Stimulated activated CD8-positive, alpha-beta memory T cell treated with anti-CD3 and anti-CD28 coated beads, Interleukin-4, amount 100 ng/mL, for 4 hours (primary cell): ENCODE data around the gene MRC1.

Experiments
- DNase-seq, 2 donors: peaks; one replicate each; pipeline ENCODE4 v3.0.0-alpha.2; 2020; ENCODE audit warnings: low read depth in 2 of 2, low spot score in 1 of 2

Gene MRC1

DNA sequence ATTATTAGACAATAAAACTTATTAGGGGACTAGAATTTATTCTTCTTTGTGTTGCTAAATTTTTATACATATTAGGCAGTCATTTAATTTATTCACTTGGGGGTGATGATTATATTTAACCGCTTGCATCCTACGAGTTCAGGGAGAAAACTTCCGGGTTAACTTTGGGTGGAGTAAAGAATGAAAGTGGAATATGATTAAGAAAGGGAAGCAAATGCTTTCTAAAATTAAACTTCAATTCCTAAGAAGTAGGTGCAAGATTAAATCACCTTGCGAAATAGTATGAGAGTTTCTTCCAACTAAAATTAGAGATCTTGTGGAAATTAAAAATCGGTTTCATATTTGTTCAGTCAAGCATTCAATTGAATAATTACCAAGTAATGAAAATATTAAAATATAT, 33.5 kb downstream of the MRC1 start:
- no peak for DNase-seq

DNA sequence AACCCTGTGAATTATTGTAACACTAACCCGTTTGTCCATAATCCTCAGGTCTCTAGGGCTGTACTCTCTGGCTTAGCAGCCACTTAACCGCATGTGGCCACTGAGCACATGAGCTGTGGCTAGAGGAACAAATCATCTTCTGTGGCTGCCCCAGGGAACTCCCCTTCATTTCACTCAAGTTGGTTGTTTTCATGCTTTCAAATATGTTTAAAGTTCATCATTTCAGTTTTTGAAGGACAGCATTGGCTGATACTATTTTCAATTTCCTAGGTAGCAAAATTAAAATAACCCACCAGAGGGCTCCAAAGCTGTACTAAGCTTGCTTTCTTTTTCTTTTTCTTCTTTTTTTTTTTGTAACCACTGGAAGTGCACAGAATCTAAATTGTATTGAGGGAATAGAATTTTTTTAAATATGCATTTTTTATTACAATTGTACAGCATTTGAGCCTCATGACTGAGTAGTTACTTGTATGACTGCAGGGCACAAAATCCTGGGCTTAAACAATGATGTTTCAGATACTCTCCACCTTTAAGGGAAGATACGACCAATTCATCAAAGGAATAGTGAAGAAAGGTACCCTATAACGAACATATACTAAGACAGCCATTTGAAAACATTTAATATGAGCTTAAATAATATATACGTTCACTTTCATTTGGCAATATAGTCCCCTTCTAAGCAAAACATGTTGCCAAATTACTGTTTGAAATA, 38.6 kb downstream of the MRC1 start:
- DNase-seq, result no peak

DNA sequence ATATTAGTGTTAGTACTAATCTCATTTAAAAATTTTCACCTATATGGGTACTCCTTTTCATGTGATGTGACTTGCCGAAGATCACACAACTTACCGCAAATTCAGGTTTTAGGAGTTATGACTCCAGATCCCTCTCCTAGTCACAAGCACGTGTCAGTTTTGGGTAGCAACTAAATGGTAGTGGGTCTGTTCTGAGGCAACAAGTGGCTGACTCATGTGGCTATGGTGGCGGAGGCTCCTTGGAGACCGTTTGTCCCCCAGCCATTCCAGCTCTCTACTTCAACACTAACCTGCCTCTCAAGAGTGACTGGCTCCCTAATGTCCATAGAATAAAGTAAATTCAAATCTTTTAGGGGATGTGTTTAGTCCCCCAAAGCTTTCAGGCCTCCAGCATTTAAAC, 39.5 kb downstream of the MRC1 start:
- no peak for DNase-seq

DNA sequence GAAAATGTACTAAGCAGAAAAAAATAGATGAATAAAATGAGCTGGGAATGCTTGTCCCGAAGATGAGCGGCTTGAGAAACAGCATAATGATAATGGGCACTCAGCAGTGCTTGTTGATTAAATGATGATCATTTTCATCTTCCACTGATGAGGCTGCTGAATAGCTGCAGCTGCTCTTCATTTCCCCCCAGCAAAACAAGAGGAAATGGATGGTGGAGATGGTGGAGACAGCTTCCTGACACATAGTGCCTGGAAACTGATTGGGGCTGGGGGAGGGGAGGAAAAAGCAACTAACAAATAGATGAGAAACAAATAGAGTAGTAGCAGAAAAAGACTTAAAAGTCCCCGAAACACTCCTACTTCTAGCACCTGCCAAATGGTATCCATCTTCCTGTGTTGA, 41.4 kb downstream of the MRC1 start:
- no peak for DNase-seq

DNA sequence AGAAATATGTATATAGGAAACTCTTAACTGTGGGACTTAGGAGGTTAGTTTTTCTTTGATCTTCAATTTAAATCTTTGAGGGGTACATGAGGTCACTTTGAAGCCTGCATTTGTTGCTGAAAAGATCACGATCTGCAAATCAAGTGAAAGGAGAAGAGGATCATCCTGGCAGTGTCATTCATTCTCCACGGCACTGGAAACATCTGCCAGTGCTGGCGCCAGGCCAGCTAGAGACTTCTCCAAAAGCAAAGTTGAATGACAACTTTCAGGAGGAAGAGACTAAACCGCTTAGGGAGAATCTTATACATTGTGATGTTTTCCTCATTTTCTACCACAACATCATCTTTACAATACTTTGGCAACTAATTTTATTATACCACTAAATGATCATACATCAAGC, 42.5 kb downstream of the MRC1 start:
- DNase-seq, result no peak

DNA sequence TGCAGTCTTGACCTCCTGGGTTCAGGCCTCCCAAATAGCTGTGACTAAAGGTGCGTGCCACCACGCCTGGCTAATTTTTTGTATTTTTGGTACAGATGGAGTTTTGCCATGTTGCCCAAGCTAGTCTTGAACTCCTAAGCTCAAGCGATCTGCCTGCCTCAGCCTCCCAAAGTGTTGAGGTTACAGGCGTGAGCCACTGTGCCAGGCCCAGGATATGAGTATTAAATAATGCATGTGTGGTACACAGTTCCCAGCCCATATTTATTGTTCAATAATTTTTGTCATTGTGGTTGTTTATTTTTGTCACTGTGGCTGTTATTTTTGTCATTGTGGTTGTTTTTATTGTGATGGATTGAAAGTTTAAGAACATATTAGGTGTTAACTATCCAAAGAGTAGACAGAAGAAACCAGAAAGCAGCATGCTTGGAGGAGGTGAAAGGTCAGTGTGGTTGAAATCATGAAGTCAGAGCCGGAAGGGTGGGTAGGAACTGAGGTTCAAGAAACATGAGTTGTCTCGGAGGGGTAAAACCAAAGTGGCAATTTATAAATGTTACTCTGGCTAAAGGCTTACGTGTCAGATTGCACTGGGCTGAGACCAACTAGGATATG, 45.0 kb downstream of the MRC1 start:
- no peak for DNase-seq

DNA sequence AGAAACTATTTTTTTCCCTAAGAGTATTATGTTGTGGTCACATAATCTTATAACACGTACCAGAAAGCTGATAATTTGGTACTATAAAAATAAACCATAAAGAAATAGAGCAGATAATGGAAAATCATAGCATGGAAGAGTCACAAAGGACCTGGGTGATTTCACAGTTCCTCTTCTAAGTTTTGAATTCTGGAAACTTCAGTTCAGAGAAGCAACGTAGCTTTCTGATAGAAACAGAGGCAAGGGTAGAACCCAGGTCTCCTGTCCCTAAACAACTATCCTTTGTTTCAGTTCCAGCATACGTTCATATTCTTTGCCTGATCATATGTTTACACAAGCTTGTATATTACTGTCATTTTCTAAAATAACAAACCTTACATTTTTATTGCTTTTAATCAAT, 47.9 kb downstream of the MRC1 start:
- no peak for DNase-seq

DNA sequence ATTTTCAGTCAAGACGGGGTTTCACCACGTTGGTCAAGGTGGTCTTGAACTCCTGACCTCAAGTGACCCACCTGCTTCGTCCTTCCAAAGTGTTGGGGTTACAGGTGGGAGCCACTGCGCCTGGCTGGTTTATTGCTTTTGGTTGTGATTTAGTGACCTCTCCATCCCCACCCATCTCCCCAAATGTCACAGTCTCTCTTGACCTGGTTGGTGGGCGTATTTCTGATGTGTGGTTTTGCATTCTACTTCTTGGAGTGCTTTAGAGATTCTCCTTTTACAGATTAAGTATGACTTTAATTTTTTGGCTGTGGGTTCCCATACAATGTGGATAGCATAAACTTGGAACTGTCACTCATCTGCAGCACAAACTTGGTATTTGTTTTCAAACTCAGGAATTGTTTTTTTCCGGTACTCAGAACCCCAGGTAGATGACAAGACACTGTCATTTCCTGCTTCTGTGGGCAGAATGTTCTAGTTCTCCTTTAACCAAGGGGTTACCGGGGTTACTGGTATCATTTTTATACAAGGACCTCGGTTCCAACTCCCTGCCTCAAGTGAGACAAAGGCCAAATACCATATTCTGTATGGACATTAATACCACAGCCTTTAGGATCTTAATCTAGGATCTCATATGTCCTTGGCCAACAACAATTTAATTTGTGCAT, 50.5 kb downstream of the MRC1 start:
- no peak for DNase-seq

DNA sequence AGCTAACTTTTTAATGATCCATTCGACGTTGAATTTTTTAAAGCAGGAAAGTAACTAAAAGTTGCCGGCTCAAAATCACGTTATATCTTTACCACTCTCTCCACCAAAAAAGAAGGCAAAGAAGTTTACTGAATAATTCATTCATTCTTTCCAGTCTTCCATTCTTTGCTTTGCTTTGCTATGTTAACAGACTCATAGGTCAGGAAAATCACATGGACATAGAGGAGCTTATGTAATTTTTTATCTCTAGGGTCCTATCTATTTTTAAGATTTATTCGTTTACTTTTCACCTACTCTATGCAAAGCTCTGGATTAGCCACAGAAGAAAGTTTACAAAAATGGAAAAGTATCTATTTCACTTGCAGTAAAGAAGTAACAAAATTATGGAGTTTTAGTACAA, 52.6 kb downstream of the MRC1 start:
- no peak for DNase-seq

DNA sequence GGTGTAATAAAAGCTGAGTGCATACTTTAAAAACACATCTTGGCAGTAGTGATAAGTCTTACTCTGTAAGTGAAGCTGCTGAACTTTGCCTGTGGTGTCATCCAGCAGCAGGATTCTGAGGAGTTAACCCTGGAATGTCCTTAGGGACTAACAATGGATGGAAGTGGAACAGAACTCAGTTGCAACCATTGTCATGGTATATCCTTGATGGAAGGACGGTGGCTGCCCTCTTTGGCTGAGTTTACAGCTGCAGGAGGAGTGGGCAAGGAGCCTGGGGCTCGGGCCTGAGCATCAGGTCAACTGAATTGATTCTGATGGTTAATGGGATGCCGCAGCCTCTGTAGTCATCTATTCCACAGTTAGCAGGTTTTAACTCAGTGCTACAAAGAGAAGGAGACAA, 56.2 kb downstream of the MRC1 start:
- DNase-seq, result no peak

DNA sequence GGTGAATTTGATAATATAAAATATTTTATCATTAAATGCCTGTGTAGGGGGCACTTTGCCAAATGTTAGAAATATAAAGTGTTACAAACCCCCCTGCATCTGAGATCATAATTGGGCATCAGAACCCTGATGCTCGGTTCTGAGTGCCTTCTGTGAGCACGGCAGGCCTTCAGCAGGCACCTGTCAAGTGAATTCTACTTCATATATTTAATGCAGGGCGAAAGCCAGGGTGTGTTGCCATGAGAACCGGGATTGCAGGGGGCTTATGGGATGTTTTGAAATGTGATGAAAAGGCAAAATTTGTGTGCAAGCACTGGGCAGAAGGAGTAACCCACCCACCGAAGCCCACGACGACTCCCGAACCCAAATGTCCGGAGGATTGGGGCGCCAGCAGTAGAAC, 57.2 kb downstream of the MRC1 start:
- DNase-seq, result no peak

DNA sequence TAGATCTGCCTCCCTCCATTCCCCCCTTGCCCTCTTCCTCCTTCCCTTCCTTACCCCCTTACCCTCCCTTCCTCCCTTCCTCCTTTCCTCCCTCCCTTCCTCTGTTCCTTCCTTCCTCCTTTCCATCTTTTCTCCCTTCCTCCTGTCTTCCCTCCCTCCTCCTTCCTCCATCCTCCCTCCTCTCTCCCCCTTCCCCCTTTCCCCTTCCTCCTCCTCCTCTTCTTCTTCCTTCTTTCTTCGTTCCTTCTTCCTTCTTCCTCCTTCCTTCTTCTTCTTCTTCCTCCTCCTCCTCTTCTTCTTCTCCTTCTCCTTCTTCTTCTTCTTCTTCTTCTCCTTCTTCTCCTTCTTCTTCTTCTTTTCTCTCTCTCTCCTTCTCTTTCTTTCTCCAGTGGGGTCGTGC, 57.9 kb downstream of the MRC1 start:
- DNase-seq, result no peak

DNA sequence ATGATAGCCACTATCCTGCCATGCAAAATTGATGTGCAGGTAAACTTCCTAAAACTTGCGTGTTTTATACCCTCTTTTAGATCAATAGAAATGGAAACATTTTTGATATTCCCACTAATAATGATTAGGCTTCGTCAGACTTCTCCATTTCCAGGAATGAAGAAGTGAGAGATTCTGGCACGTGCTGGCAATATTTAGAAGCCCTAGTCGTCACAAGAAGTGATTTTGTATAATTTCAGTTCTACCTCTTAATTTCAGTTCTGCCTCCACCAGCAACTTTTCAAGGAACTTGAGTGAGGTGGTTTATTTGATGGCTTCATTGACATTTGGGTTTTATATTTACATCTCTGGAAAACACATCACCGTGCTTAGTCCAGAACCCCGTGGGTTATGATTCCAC, 61.9 kb downstream of the MRC1 start:
- DNase-seq, result no peak

DNA sequence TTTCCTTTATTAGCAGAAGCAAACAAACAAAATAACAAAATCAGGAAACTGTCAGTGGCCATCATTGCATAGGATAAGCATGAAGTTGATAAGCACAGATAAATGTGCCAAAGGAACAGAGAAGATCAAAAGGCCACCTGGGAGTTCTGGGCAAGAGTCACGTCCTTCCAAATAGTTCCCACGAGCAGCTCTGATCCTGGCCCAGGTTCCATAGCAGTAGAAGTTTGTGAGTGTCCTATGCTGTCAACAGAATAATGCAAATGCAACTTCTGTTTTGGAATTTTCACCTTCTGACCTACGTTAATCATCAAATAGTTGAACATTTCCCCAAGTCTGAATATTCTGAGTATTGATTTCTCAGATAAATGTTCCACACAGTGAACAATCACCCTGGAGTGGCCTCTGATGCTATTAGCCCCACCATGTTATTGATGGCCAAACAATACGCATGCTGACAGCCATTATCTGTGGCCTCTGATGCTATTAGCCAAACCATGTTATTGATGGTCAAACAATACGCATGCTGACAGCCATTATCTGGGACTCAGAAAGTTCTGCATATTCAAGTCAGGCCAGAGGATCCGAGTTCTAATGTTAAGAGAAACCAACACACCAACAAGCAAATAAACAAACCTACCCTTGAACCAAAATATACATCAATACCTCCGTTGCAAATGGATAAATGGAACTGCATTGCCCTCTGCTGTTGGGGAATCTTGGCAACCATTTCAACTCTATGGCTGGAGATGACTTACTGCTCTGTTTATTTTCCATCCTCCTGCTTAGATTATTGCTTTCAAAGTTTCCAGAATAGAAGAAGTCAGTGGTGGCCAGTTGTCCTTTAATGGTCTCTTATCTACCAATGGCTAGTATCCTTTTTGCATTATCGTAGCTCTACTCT, 63.3 kb downstream of the MRC1 start:
- no peak for DNase-seq

DNA sequence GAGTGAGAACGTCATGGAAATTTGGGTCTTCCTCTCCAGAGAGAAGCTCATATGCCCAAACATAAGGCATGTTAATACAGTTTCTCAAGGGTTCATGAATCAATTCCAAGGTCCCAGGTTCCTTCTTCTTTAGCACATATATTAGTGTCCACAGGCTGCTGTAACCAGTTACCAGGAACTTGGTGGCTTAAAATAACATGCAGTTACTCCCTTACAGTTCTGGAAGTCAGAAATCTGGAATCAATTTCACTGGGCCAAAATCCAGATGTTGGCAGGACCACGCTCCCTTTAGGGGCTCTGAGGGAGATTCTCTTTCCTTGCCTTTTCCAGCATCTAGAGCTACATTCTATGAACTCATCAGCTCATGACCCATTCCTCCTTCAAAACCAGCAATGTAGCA, 64.8 kb downstream of the MRC1 start:
- no peak for DNase-seq

DNA sequence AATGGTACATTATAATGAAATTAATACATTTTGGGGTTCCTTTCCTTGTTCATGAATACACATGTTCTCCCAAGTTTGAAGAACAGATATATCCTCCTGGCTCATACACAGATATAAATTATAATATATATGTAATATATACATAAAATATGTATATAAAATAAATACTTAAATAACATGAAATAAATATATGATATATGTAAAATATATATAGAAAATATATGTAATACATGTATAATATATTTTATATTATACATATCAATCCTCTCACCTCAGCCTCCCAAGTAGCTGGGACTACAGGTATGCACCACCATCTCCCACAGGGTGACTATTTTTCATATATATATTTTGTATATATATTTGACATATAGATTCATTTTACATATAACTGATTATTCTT, 68.0 kb downstream of the MRC1 start:
- no peak for DNase-seq

DNA sequence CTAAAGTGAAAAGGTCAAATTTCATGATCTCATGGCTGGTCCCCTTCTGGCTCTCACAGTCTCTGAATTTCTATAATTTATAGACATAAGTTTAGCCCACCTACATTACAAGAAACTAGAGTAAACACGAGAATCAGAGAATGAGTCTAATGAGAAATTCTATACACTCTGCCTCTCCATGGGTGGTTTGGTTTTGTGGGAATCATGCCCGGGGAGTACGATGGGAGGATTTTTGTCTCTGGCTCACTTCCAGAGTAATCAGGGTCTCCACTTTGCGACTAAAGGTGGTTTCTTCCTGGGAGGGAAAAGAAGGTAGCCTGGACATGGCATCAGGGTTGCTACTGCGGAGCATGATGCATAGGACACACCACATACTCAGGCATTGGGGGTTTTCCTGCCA, 69.7 kb downstream of the MRC1 start:
- no peak for DNase-seq

DNA sequence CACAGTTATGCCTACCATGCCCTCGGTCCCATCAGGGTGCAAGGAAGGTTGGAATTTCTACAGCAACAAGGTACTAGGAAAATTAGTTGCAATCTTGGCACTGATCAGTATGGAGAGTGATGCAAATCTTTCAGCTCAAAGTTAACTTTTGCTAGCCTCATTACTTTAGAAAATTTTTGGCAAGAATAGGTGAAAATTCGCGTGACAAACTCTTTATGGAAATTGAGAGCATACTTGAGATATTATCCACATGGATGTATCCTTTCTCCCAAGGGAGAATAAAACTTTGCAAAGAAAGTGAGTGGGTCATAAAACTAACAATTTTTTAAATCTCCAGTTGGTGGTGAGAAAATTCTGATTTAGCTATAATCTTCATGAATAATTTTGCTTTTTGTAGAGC, 71.5 kb downstream of the MRC1 start:
- no peak for DNase-seq

DNA sequence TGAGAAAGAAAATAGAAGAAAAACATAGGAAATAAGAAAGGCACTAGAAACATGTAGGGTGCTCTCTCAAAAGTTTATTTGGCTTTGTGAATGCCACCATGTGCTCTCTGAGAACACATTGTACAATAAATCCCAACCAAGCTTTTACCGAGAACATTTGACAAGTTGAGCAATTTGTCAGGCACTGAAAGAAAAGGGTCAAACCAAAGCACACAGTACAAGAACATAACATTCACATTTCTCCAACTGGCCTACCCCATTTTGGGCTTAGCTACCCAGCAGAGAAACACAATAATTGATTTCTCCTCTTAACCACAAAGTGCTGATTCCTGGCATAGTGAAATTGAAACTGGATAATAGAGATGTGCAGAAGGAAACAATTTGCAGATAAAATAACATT, 73.4 kb downstream of the MRC1 start:
- DNase-seq, result no peak

DNA sequence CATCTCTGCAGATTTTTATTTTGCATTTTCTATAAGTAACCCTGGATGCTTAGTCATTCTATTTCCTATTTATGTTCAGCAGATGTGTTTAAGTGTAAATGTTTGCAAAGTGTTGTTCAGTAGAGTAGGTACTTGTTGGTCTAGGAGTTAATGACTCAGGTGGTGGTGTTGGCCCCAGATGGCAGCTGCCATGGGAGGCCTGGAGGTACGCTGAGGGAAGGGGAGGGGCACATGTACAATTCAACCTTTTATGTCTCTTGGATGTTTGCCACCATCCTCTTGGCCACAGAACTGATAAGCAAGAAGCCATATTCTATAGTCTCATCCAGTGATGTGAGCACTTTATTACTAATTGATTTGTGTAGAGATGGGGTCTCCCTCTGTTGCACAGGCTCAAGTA, 74.5 kb downstream of the MRC1 start:
- no peak for DNase-seq

DNA sequence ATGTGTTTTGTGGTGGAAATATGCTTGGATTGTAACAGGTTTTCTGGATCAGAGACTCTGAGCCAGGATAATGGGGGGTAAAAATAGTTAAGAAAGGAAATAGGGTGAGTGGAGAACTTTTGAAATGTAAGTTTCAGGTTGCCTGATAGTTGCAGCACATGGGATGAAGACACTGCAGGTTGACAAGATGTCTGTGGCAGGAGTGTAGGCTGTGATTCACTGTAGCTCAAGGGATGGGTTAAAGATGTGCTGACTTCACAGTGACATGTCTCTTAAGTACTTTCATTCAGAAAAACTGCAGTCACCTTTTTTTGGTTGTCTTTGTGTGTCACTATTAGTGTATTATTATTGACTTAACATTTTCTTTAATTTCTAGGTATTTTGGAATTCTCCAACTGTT, 79.0 kb downstream of the MRC1 start:
- DNase-seq, result no peak

DNA sequence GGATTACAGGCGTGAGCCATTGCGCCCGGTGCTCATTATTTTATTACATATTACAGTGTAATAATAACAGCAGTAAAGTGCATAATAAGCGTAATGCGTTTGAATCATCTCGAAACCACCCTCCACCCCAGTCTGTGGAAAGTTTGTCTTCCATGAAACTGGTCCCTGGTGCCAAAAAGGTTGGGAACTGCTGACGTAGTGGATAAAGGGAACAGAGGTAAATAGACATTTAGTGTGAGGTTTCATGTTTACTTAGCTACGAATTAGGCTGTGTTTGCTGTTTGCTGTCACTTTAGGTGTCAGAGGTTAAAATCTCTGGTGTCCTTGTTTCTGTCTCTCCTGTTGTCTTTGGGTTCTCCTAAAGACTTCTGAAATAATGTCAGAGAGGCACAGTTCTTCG, 82.3 kb downstream of the MRC1 start:
- DNase-seq, result no peak
